Neural progenitor cell (in vitro differentiated cells): ENCODE data around the gene CD4. TPM values are rescaled to one million over a fixed set of nuclear protein-coding genes. Genes with fewer than 3 reads are reported as not detected.

Experiments
- DNase-seq: peaks from one replicate; pipeline ENCODE4 v3.0.0-alpha.2; 2016; ENCODE audit warnings: low spot score
- H2AFZ ChIP-seq: fragments of 200-600 bp; sonication (generic); replicated peaks from 2 replicates; pipeline ENCODE4 v1.6.1; 2016; ENCODE audit warnings: antibody characterized with exemption
- H3F3A ChIP-seq: fragments of 200-600 bp; sonication (generic); 2 replicates; pipeline ENCODE4 v1.6.1; 2016; ENCODE audit warnings: antibody characterized with exemption, low read depth
- H3K27ac ChIP-seq: fragments of 200-600 bp; sonication (generic); 2 replicates; pipeline ENCODE4 v1.5.1; 2016; ENCODE audit warnings: mild to moderate bottlenecking
- H3K27me3 ChIP-seq: fragments of 200-600 bp; sonication (generic); 2 replicates; pipeline ENCODE4 v1.6.1; 2016; ENCODE audit warnings: mild to moderate bottlenecking, moderate library complexity
- H3K36me3 ChIP-seq: fragments of 200-600 bp; sonication (generic); 2 replicates; pipeline ENCODE4 v1.5.1; 2016
- H3K4me1 ChIP-seq: fragments of 200-600 bp; sonication (generic); 2 replicates; pipeline ENCODE4 v1.6.1; 2016; ENCODE audit warnings: mixed run types
- H3K4me2 ChIP-seq: fragments of 200-600 bp; sonication (generic); 2 replicates; pipeline ENCODE4 v1.6.1; 2016
- H3K4me3 ChIP-seq: fragments of 200-600 bp; sonication (generic); 2 replicates; pipeline ENCODE4 v1.5.1; 2016
- H3K79me2 ChIP-seq: fragments of 200-600 bp; sonication (generic); 2 replicates; pipeline ENCODE4 v1.6.1; 2016; ENCODE audit warnings: low read depth
- H3K9ac ChIP-seq: fragments of 200-600 bp; sonication (generic); 2 replicates; pipeline ENCODE4 v1.6.1; 2016
- H3K9me3 ChIP-seq: fragments of 200-600 bp; sonication (generic); 2 replicates; pipeline ENCODE4 v1.5.1; 2016; ENCODE audit warnings: low read depth
- H4K20me1 ChIP-seq: fragments of 200-600 bp; sonication (generic); 2 replicates; pipeline ENCODE4 v1.6.1; 2016; ENCODE audit warnings: low read depth
- H3K27ac Mint-ChIP-seq: 3 replicates; pipeline ENCODE4 v1.8.0; 2021; ENCODE audit warnings: mixed read lengths
- H3K27me3 Mint-ChIP-seq: 2 replicates; pipeline ENCODE4 v1.8.0; 2022; ENCODE audit warnings: low read depth, mild to moderate bottlenecking, inconsistent platforms, moderate library complexity, mixed read lengths; ENCODE audit not compliant: insufficient read depth
- H3K36me3 Mint-ChIP-seq: 3 replicates; pipeline ENCODE4 v1.8.0; 2021; ENCODE audit warnings: mixed read lengths
- H3K4me1 Mint-ChIP-seq: 3 replicates; pipeline ENCODE4 v1.8.0; 2021; ENCODE audit warnings: mixed read lengths
- H3K4me3 Mint-ChIP-seq: 3 replicates; pipeline ENCODE4 v1.8.0; 2021; ENCODE audit warnings: mild to moderate bottlenecking, moderate library complexity, mixed read lengths
- H3K9me3 Mint-ChIP-seq: 3 replicates; pipeline ENCODE4 v1.8.0; 2020; ENCODE audit warnings: mixed read lengths
- EZH2 ChIP-seq: fragments of 200-600 bp; sonication (generic); IDR thresholded peaks from 2 replicates; pipeline ENCODE4 v1.6.1; 2017; ENCODE audit warnings: antibody characterized with exemption, mild to moderate bottlenecking, moderate library complexity
- EZH2phosphoT487 ChIP-seq: fragments of 200-600 bp; sonication (generic); IDR thresholded peaks from 2 replicates; pipeline ENCODE4 v1.6.1; 2017; ENCODE audit warnings: antibody characterized with exemption
- total RNA-seq: library from RNA; depleted of rRNA; stranded (reverse); fragments of >200 nt; gene quantifications from 2 replicates; pipeline ENCODE4 v1.2.3, GENCODE V29; 2015; ENCODE audit warnings: low replicate concordance
- TF ChIP-seq, protein P1 (sequence below): fragments of 200-600 bp; sonication (generic); IDR thresholded peaks from 2 replicates; pipeline ENCODE4 v1.5.1; 2017; ENCODE audit warnings: antibody characterized with exemption, mild to moderate bottlenecking

CD4 gene
- total RNA-seq, 1 donor from 2014 or later: 2.5 TPM

DNA sequence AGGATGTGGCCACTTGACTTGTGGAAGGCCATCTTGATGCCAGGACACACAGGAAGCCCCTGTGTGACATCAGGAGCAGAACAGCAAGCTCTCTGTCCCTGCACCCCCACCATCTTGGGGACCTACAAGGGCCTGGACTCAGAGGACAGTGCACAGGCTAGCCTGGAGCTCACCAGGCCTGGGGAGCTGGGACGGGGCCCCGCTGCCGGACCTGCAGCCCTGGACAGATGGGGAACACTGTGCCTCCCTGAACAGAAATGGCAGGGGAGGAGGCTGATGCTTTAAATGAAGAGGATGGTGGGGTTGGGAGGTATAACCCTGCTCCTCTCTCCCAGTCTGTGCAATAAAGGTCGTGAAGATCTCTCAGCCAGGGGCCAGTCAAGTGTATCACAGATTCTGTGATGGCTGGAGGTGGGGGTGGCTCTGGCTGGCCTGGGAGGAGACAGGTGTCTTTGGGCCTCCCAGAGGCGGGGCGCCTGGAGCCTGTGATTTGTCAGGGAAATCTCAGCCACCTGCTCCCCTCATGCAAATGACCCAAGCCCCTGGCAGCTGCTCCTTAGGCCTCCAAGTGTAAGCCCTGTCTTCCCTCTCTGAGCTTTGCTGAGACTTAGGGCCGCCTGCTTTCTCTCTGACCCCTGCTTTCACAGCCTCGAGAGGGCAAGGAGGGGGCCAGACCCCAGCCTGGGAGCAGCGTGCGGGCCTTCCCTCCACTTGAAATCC lies 50.3 kb downstream of the CD4 start:
- Mint-ChIP-seq H3K9me3 (no peaks in the 10 kb centered on the region), H3K4me1 (peaks cover 29% of the 10 kb centered on the region), H3K27me3 (peaks cover 4% of the 10 kb centered on the region), H3K27ac (peak overlapping the region; percentile 90), H3K4me3 (no peak overlapping the region), H3K36me3 (peaks cover 28% of the 10 kb centered on the region)
- H3K9me3 ChIP-seq: no peaks in the 10 kb centered on the region
- H3K4me1 ChIP-seq: peaks cover 27% of the 10 kb centered on the region
- H3K27me3 ChIP-seq: no peaks in the 10 kb centered on the region
- H2AFZ ChIP-seq: no peak overlapping the region
- peak; percentile 80 for DNase-seq
- TF ChIP-seq, protein P1, sequence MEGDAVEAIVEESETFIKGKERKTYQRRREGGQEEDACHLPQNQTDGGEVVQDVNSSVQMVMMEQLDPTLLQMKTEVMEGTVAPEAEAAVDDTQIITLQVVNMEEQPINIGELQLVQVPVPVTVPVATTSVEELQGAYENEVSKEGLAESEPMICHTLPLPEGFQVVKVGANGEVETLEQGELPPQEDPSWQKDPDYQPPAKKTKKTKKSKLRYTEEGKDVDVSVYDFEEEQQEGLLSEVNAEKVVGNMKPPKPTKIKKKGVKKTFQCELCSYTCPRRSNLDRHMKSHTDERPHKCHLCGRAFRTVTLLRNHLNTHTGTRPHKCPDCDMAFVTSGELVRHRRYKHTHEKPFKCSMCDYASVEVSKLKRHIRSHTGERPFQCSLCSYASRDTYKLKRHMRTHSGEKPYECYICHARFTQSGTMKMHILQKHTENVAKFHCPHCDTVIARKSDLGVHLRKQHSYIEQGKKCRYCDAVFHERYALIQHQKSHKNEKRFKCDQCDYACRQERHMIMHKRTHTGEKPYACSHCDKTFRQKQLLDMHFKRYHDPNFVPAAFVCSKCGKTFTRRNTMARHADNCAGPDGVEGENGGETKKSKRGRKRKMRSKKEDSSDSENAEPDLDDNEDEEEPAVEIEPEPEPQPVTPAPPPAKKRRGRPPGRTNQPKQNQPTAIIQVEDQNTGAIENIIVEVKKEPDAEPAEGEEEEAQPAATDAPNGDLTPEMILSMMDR: no peak
- TF ChIP-seq EZH2 (no peak), EZH2phosphoT487 (no peak)
- H3K79me2 ChIP-seq: no peaks in the 10 kb centered on the region
- H4K20me1 ChIP-seq: peaks cover 60% of the 10 kb centered on the region
- no peak overlapping the region for H3K9ac ChIP-seq
- peak overlapping the region; percentile 58 for H3K4me2 ChIP-seq
- peak overlapping the region; percentile 55 for H3K27ac ChIP-seq
- H3K4me3 ChIP-seq: no peak overlapping the region
- H3K36me3 ChIP-seq: no peaks in the 10 kb centered on the region
- peaks cover 56% of the 10 kb centered on the region for H3F3A ChIP-seq

DNA sequence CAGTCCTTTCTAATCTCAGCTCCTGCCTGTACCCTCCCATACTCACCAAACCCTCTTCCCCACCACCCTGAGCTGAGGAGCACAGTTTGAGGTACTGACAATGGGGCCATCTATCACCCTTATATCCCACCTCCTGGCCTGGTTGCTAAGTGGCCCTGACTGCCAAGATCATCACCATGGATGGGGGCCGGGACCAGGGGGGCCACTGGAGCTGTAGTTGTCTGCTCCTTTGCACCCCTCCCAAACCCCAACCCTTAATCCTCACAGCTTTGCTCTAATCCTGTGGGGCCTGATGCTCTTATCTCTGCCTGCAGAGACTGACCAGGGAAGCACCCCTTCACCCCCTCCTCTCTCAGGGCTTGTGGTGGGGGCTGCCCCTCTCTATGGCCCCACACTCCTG lies 51.0 kb downstream of the CD4 start:
- TF ChIP-seq, protein P1: no peak
- peak; percentile 61 for TF ChIP-seq EZH2phosphoT487
- no peak for TF ChIP-seq EZH2
- peaks cover 53% of the 10 kb centered on the region for H4K20me1 ChIP-seq
- no peaks in the 10 kb centered on the region for H3K36me3 ChIP-seq
- H3K79me2 ChIP-seq: no peaks in the 10 kb centered on the region
- H3K4me3 ChIP-seq: no peak overlapping the region
- H3K9ac ChIP-seq: no peak overlapping the region
- no peaks in the 10 kb centered on the region for H3K27me3 ChIP-seq
- H3F3A ChIP-seq: peaks cover 53% of the 10 kb centered on the region
- H3K27ac ChIP-seq: peak overlapping the region; percentile 55
- H2AFZ ChIP-seq: no peak overlapping the region
- H3K4me2 ChIP-seq: peak overlapping the region; percentile 58
- peaks cover 26% of the 10 kb centered on the region for H3K4me1 Mint-ChIP-seq
- no peaks in the 10 kb centered on the region for H3K9me3 Mint-ChIP-seq
- peaks cover 27% of the 10 kb centered on the region for H3K4me1 ChIP-seq
- H3K27ac Mint-ChIP-seq: peak overlapping the region; percentile 90
- peak overlapping the region; percentile 21 for H3K4me3 Mint-ChIP-seq
- DNase-seq: peak; percentile 60
- H3K27me3 Mint-ChIP-seq: peaks cover 6% of the 10 kb centered on the region
- H3K9me3 ChIP-seq: no peaks in the 10 kb centered on the region
- peaks cover 29% of the 10 kb centered on the region for H3K36me3 Mint-ChIP-seq

DNA sequence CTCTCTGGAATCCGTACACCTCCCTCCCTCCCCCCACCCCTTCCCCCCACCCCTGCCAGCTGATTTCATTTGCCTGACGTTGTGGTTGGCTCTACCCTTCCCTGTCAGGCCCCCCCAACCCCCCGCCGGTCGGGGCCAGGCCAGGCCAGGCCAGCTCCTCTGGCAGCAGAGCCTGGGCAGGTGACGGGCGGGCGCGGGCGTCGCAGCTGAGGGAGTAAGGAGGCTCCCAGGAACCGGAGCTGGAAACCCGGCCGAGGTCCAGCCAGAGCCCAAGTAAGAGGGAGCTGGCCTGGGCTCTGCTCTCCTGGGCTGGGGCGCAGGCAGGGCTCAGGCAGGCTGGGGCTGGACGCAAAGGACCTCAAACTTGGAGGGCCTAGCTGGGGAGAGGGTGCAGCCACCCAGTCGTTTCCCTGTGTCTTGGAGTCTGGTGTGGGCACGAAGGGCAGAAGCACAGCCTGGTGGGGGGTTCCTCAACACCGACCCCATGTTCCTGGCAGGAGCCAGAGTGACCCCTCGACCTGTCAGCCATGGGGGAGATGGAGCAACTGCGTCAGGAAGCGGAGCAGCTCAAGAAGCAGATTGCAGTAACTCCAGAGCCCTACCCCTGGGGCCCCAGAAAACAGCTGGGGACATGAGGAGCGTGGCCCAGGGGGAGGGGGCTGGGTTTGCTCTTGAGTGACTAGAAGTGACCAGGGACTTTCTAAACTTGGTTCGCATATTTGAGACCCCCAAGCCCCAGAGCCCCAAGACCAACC lies 51.6 kb downstream of the CD4 start, which contains the start of gene GNB3:
GNB3 (plus strand) TSS at position 165 of the 755 bp plus-strand sequence; CDS start at position 528, 363 bp downstream.
- no peaks in the 10 kb centered on the region for H3K36me3 ChIP-seq
- no peaks in the 10 kb centered on the region for H3K79me2 ChIP-seq
- H2AFZ ChIP-seq: no peak within 1 kb of the TSS
- no peak within 1 kb of the TSS for H3K4me3 ChIP-seq
- no peaks in the 10 kb centered on the region for H3K27me3 ChIP-seq
- H3K9me3 ChIP-seq: no peaks in the 10 kb centered on the region
- DNase-seq: no peak
- Mint-ChIP-seq H3K9me3 (no peaks in the 10 kb centered on the region), H3K4me1 (peaks cover 24% of the 10 kb centered on the region), H3K27me3 (peaks cover 6% of the 10 kb centered on the region), H3K4me3 (peak within 1 kb of the TSS; percentile 21), H3K36me3 (peaks cover 29% of the 10 kb centered on the region), H3K27ac (peak within 1 kb of the TSS; percentile 90)
- H4K20me1 ChIP-seq: peaks cover 47% of the 10 kb centered on the region
- TF ChIP-seq, protein P1: no peak
- TF ChIP-seq EZH2 (no peak), EZH2phosphoT487 (no peak)
- no peak within 1 kb of the TSS for H3K9ac ChIP-seq
- peaks cover 49% of the 10 kb centered on the region for H3F3A ChIP-seq
- peaks cover 27% of the 10 kb centered on the region for H3K4me1 ChIP-seq
- H3K27ac ChIP-seq: peak within 1 kb of the TSS; percentile 55
- H3K4me2 ChIP-seq: peak within 1 kb of the TSS; percentile 58
